IMR-90 (cell line): ENCODE data around the gene SLX4IP.

ENCODE experiments used
- CEBPB ChIP-seq: IDR thresholded peaks from 2 replicates; pipeline ENCODE4 v1.6.1; 2012; ENCODE audit warnings: low read depth, low read length, improper control_type of control experiment
- CHD1 ChIP-seq: IDR thresholded peaks from 2 replicates; pipeline ENCODE4 v1.6.1; 2012; ENCODE audit warnings: low read depth, low read length, improper control_type of control experiment
- CTCF ChIP-seq: conservative IDR thresholded peaks from 2 replicates; pipeline ENCODE4 v1.5.1; 2012; ENCODE audit warnings: mild to moderate bottlenecking, low read depth, low read length, improper control_type of control experiment
- MAFK ChIP-seq: IDR thresholded peaks from 2 replicates; pipeline ENCODE4 v1.6.1; 2012; ENCODE audit warnings: low read depth, low read length, improper control_type of control experiment
- MAZ ChIP-seq: IDR thresholded peaks from 2 replicates; pipeline ENCODE4 v1.6.1; 2012; ENCODE audit warnings: low read depth, mild to moderate bottlenecking, low read length, improper control_type of control experiment, moderate library complexity, borderline replicate concordance
- MXI1 ChIP-seq: IDR thresholded peaks from 2 replicates; pipeline ENCODE4 v1.6.1; 2012; ENCODE audit warnings: low read depth, mild to moderate bottlenecking, low read length, moderate library complexity, borderline replicate concordance
- POLR2A ChIP-seq: IDR thresholded peaks from 2 replicates; pipeline ENCODE4 v1.6.1; 2012; ENCODE audit warnings: mild to moderate bottlenecking, low read depth, low read length
- RAD21 ChIP-seq: IDR thresholded peaks from 2 replicates; pipeline ENCODE4 v1.6.1; 2012; ENCODE audit warnings: low read length, improper control_type of control experiment

GRCh38 chr20:10613911-10614310 lies 178.8 kb downstream of the SLX4IP start:
- no peak for TF ChIP-seq POLR2A
- TF ChIP-seq CTCF, result no peak
- no peak for TF ChIP-seq CEBPB
- TF ChIP-seq MXI1, result no peak
- TF ChIP-seq CHD1, result no peak
- no peak for TF ChIP-seq RAD21
- no peak for TF ChIP-seq MAZ
- no peak for TF ChIP-seq MAFK
